Esophagus squamous epithelium (tissue), 4 donors: ENCODE results near the gene CTNNA1.

Source experiments
- POLR2A ChIP-seq, 4 donors: fragments of 450-650 bp; IDR thresholded peaks; one replicate each; pipeline ENCODE4 v1.6.1; 2017; ENCODE audit warnings: antibody characterized with exemption in 4 of 4, mild to moderate bottlenecking in 4 of 4, moderate library complexity in 3 of 4
- TF ChIP-seq, protein P1 (sequence below), 6 experiments: fragments of 450-650 bp in 4 of 6; fragments of 200-600 bp in 2 of 6; sonication (generic) in 2 of 6; IDR thresholded peaks; one replicate each; pipeline ENCODE4 v1.5.1; 2016 to 2019; ENCODE audit warnings: antibody characterized with exemption in 6 of 6, mild to moderate bottlenecking in 4 of 6, moderate library complexity in 4 of 6

DNA sequence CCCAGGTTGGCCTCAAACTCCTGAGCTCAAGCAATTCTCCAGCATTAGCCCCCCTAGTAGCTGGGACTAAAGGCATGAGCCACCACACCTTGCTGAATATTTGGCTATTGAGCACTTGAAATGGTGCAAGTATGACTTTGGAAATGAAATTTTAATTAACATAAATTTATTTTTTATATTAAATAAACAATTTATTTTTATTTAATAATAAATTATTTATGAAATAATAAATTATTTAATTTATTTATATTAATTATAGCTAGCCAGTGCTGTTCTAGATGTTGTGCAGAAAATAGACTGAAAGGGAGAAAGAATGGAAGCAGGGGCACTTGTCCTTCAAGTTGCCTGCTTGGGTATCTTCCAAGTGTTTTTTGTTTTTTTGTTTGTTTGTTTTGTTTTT lies 40.0 kb upstream of the CTNNA1 start:
- TF ChIP-seq, protein P1, sequence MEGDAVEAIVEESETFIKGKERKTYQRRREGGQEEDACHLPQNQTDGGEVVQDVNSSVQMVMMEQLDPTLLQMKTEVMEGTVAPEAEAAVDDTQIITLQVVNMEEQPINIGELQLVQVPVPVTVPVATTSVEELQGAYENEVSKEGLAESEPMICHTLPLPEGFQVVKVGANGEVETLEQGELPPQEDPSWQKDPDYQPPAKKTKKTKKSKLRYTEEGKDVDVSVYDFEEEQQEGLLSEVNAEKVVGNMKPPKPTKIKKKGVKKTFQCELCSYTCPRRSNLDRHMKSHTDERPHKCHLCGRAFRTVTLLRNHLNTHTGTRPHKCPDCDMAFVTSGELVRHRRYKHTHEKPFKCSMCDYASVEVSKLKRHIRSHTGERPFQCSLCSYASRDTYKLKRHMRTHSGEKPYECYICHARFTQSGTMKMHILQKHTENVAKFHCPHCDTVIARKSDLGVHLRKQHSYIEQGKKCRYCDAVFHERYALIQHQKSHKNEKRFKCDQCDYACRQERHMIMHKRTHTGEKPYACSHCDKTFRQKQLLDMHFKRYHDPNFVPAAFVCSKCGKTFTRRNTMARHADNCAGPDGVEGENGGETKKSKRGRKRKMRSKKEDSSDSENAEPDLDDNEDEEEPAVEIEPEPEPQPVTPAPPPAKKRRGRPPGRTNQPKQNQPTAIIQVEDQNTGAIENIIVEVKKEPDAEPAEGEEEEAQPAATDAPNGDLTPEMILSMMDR (IDR thresholded peaks at IDR 0.05): no peak
- no peak for TF ChIP-seq POLR2A (IDR thresholded peaks at IDR 0.05)
